H9 (cell line): ENCODE measurements around the gene BAX. TPM values are rescaled to one million over a fixed set of nuclear protein-coding genes. Genes with fewer than 3 reads are reported as not detected.

Source experiments
- DNase-seq: peaks from one replicate; pipeline ENCODE4 v3.0.0-alpha.2; 2017
- H2AFZ ChIP-seq: one replicate; pipeline ENCODE4 v1.6.1; 2013; ENCODE audit warnings: mild to moderate bottlenecking, low read length, control low read depth, moderate library complexity
- H2AK5ac ChIP-seq: 2 replicates; pipeline ENCODE4 v1.6.1; 2013; ENCODE audit warnings: low read length, control low read depth, mixed read lengths; ENCODE audit not compliant: insufficient read length
- H2BK120ac ChIP-seq: one replicate; pipeline ENCODE4 v1.6.1; 2013; ENCODE audit warnings: low read depth, mild to moderate bottlenecking, low read length, control low read depth, inconsistent platforms; ENCODE audit not compliant: poor library complexity, severe bottlenecking
- H2BK12ac ChIP-seq: 2 replicates; pipeline ENCODE4 v1.6.1; 2013; ENCODE audit warnings: low read length, control low read depth, mixed read lengths, low read depth; ENCODE audit not compliant: insufficient read length
- H2BK15ac ChIP-seq: 2 replicates; pipeline ENCODE4 v1.6.1; 2013; ENCODE audit warnings: low read depth, low read length, control low read depth
- H2BK20ac ChIP-seq: one replicate; pipeline ENCODE4 v1.6.1; 2013; ENCODE audit warnings: low read depth, mild to moderate bottlenecking, low read length, control low read depth, inconsistent platforms; ENCODE audit not compliant: poor library complexity, severe bottlenecking
- H2BK5ac ChIP-seq: 2 replicates; pipeline ENCODE4 v1.6.1; 2013; ENCODE audit warnings: low read length, control low read depth, mixed read lengths; ENCODE audit not compliant: insufficient read length
- H3K14ac ChIP-seq: 2 replicates; pipeline ENCODE4 v1.6.1; 2013; ENCODE audit warnings: low read length, control low read depth; ENCODE audit not compliant: insufficient read depth
- H3K18ac ChIP-seq: 2 replicates; pipeline ENCODE4 v1.6.1; 2013; ENCODE audit warnings: low read depth, mild to moderate bottlenecking, mixed read lengths, low read length, control low read depth; ENCODE audit not compliant: insufficient read length
- H3K23ac ChIP-seq: 2 replicates; pipeline ENCODE4 v1.6.1; 2013; ENCODE audit warnings: low read length, control low read depth, mixed read lengths, low read depth; ENCODE audit not compliant: insufficient read length
- H3K23me2 ChIP-seq: 2 replicates; pipeline ENCODE4 v1.6.1; 2013; ENCODE audit warnings: low read depth, mild to moderate bottlenecking, mixed read lengths, low read length, control low read depth; ENCODE audit not compliant: insufficient read length, poor library complexity, severe bottlenecking
- H3K27ac ChIP-seq: 2 replicates; pipeline ENCODE4 v1.5.1; 2013; ENCODE audit warnings: low read length, control low read depth, mixed read lengths, low read depth; ENCODE audit not compliant: insufficient read length
- H3K27me3 ChIP-seq: 2 replicates; pipeline ENCODE4 v1.6.1; 2013; ENCODE audit warnings: low read length, control low read depth, inconsistent platforms; ENCODE audit not compliant: insufficient read depth
- H3K4ac ChIP-seq: 2 replicates; pipeline ENCODE4 v1.6.1; 2013; ENCODE audit warnings: low read depth, mild to moderate bottlenecking, control low read depth, inconsistent platforms, low read length, moderate library complexity
- H3K4me1 ChIP-seq: 2 replicates; pipeline ENCODE4 v1.6.1; 2013; ENCODE audit warnings: low read length, control low read depth, inconsistent platforms; ENCODE audit not compliant: insufficient read depth
- H3K4me2 ChIP-seq: 2 replicates; pipeline ENCODE4 v1.6.1; 2013; ENCODE audit warnings: low read length, control low read depth, mixed read lengths; ENCODE audit not compliant: insufficient read length, insufficient read depth
- H3K56ac ChIP-seq: 2 replicates; pipeline ENCODE4 v1.6.1; 2013; ENCODE audit warnings: low read depth, mild to moderate bottlenecking, mixed read lengths, low read length, control low read depth; ENCODE audit not compliant: insufficient read length
- H3K79me1 ChIP-seq: 2 replicates; pipeline ENCODE4 v1.6.1; 2013; ENCODE audit warnings: low read depth, mild to moderate bottlenecking, moderate library complexity, low read length, control low read depth, inconsistent platforms; ENCODE audit not compliant: insufficient read depth, poor library complexity, severe bottlenecking
- H3K79me2 ChIP-seq: 2 replicates; pipeline ENCODE4 v1.6.1; 2013; ENCODE audit warnings: low read length, control low read depth, inconsistent platforms; ENCODE audit not compliant: insufficient read depth
- H3K9ac ChIP-seq: 2 replicates; pipeline ENCODE4 v1.6.1; 2013; ENCODE audit warnings: low read length, control low read depth, mixed read lengths; ENCODE audit not compliant: insufficient read length; ENCODE audit errors: extremely low read depth
- H3K9me3 ChIP-seq: one replicate; pipeline ENCODE4 v1.6.1; 2013; ENCODE audit warnings: low read depth, low read length, inconsistent platforms; ENCODE audit not compliant: control insufficient read depth
- H3T11ph ChIP-seq: one replicate; pipeline ENCODE4 v1.6.1; 2013; ENCODE audit warnings: mild to moderate bottlenecking, low read length, control low read depth, inconsistent platforms
- H4K20me1 ChIP-seq: one replicate; pipeline ENCODE4 v1.6.1; 2013; ENCODE audit not compliant: control insufficient read depth, insufficient read length, insufficient read depth
- H4K5ac ChIP-seq: 2 replicates; pipeline ENCODE4 v1.6.1; 2013; ENCODE audit warnings: low read depth, mild to moderate bottlenecking, mixed read lengths, low read length, control low read depth; ENCODE audit not compliant: insufficient read length
- H4K8ac ChIP-seq: replicated peaks from 2 replicates; pipeline ENCODE4 v1.6.1; 2013; ENCODE audit warnings: low read length, control low read depth, mixed read lengths, low read depth; ENCODE audit not compliant: insufficient read length
- H4K91ac ChIP-seq: 2 replicates; pipeline ENCODE4 v1.6.1; 2013; ENCODE audit warnings: low read depth, mild to moderate bottlenecking, moderate library complexity, mixed read lengths, low read length, control low read depth; ENCODE audit not compliant: insufficient read length
- H3K27ac Mint-ChIP-seq, 3 experiments: 2 replicates in 2 of 3; 3 replicates in 1 of 3; pipeline ENCODE4 v1.8.0; 2020 to 2021; ENCODE audit warnings: mixed read lengths in 3 of 3, mild to moderate bottlenecking in 1 of 3, moderate library complexity in 1 of 3
- H3K27me3 Mint-ChIP-seq: 2 replicates; pipeline ENCODE4 v1.8.0; 2021; ENCODE audit warnings: low read depth, mild to moderate bottlenecking, moderate library complexity, mixed read lengths
- H3K36me3 Mint-ChIP-seq, 3 experiments: 2 replicates in 2 of 3; 3 replicates in 1 of 3; pipeline ENCODE4 v1.8.0; 2020 to 2021; ENCODE audit warnings: low read depth in 3 of 3, mixed read lengths in 3 of 3; ENCODE audit not compliant: insufficient read depth in 1 of 3
- H3K4me1 Mint-ChIP-seq, 2 experiments: 2 replicates each; pipeline ENCODE4 v1.8.0; 2020; ENCODE audit warnings: mixed read lengths in 2 of 2
- H3K4me3 Mint-ChIP-seq, 2 experiments: 2 replicates in 1 of 2; 3 replicates in 1 of 2; pipeline ENCODE4 v1.8.0; 2020 to 2021; ENCODE audit warnings: mild to moderate bottlenecking in 2 of 2, mixed read lengths in 2 of 2, moderate library complexity in 1 of 2
- H3K9me3 Mint-ChIP-seq, 2 experiments: 2 replicates in 1 of 2; 3 replicates in 1 of 2; pipeline ENCODE4 v1.8.0; 2020; ENCODE audit warnings: mild to moderate bottlenecking in 2 of 2, mixed read lengths in 2 of 2, moderate library complexity in 1 of 2
- CTCF ChIP-seq: fragments of 200-600 bp; sonication (generic); conservative IDR thresholded peaks from 3 replicates; pipeline ENCODE4 v1.8.0; 2021; ENCODE audit warnings: antibody characterized with exemption, mild to moderate bottlenecking
- WGBS: extraction: QIAGEN DNeasy Blood & Tissue Kit; methylation state at CpG from one replicate; pipeline ENCODE4 v1.1.7; 2013; ENCODE audit warnings: missing lambda C conversion rate, low lambda C conversion rate, mixed read lengths; ENCODE audit not compliant: insufficient read length; ENCODE audit errors: extremely low coverage; 5-methylcytosine and 5-hydroxymethylcytosine counted together
- total RNA-seq: library from RNA; stranded (reverse); gene quantifications from 2 replicates; pipeline ENCODE4 v1.2.1, GENCODE V29; 2021

Gene BAX
- total RNA-seq, 1 experiment from 2014 or later, result 310 TPM

GRCh38 chr19:49006905-49007304 is 52.2 kb downstream of the BAX start:
- H3K27me3 Mint-ChIP-seq, result no peaks in the 10 kb centered on the region
- H3K27me3 ChIP-seq, result no peaks in the 10 kb centered on the region
- H4K5ac ChIP-seq, result no peak overlapping the region
- H2BK5ac ChIP-seq, result no peak overlapping the region
- no peaks in the 10 kb centered on the region for H3K9me3 Mint-ChIP-seq
- no peaks in the 10 kb centered on the region for H3K4me1 Mint-ChIP-seq
- no peak overlapping the region for H3K14ac ChIP-seq
- no peak overlapping the region for H3K9ac ChIP-seq
- H3K23ac ChIP-seq, result no peak overlapping the region
- H3K27ac Mint-ChIP-seq, result no peak overlapping the region
- H2AK5ac ChIP-seq, result no peak overlapping the region
- no peak overlapping the region for H3K56ac ChIP-seq
- H3K4me3 Mint-ChIP-seq, result no peak overlapping the region
- no peak overlapping the region for H3K18ac ChIP-seq
- WGBS, result no CpG with 5 or more reads among the region's 22 CpGs
- H3K23me2 ChIP-seq, result no peaks in the 10 kb centered on the region
- H4K20me1 ChIP-seq, result no peaks in the 10 kb centered on the region
- peaks cover 23 to 77% (median 75%) of the 10 kb centered on the region in 3 experiments; a peak in 6 of 7 replicates for H3K36me3 Mint-ChIP-seq
- H4K91ac ChIP-seq, result no peak overlapping the region
- no peaks in the 10 kb centered on the region for H3K79me2 ChIP-seq
- H2BK12ac ChIP-seq, result no peak overlapping the region
- no peak for DNase-seq
- no peak overlapping the region for H2BK20ac ChIP-seq
- no peaks in the 10 kb centered on the region for H3K9me3 ChIP-seq
- H2BK120ac ChIP-seq, result no peak overlapping the region
- no peak overlapping the region for H3K4ac ChIP-seq
- H3K27ac ChIP-seq, result no peak overlapping the region
- no peak overlapping the region for H2AFZ ChIP-seq
- no peaks in the 10 kb centered on the region for H3K4me1 ChIP-seq
- H3K79me1 ChIP-seq, result no peaks in the 10 kb centered on the region
- H4K8ac ChIP-seq, result no peak overlapping the region
- no peak for TF ChIP-seq CTCF
- H3K4me2 ChIP-seq, result no peak overlapping the region
- no peak overlapping the region for H3T11ph ChIP-seq
- no peak overlapping the region for H2BK15ac ChIP-seq
